Measurements from ENCODE around the gene SEC61B.

SEC61B gene

GRCh38 chr9:99239341-99240060, 17.4 kb downstream of the SEC61B start:
- DNase-seq, result no peak

GRCh38 chr9:99241106-99241505, 19.0 kb downstream of the SEC61B start:
- no peak for DNase-seq

- DNase-seq, result no peak
Observed at GRCh38 chr9:99244344-99245260, 22.5 kb downstream of the SEC61B start.

GRCh38 chr9:99249619-99250018, 27.5 kb downstream of the SEC61B start:
- DNase-seq, result no peak

GRCh38 chr9:99251157-99251556, 29.1 kb downstream of the SEC61B start:
- DNase-seq, result no peak

- no peak for DNase-seq
Observed at GRCh38 chr9:99253134-99253533, 31.1 kb downstream of the SEC61B start.

- no peak for DNase-seq
Observed at GRCh38 chr9:99253772-99254431, 31.8 kb downstream of the SEC61B start.

GRCh38 chr9:99255651-99256050, 33.6 kb downstream of the SEC61B start:
- no peak for DNase-seq

- no peak for DNase-seq
Observed at GRCh38 chr9:99257723-99258389, 35.8 kb downstream of the SEC61B start.

GRCh38 chr9:99259231-99259918, 37.3 kb downstream of the SEC61B start:
- no peak for DNase-seq

- no peak for DNase-seq
Observed at GRCh38 chr9:99261923-99262322, 39.8 kb downstream of the SEC61B start.

- DNase-seq, result no peak
Observed at GRCh38 chr9:99262949-99263418, 40.9 kb downstream of the SEC61B start.

- DNase-seq, result no peak
Observed at GRCh38 chr9:99264070-99264680, 42.1 kb downstream of the SEC61B start.

GRCh38 chr9:99265691-99266090, 43.6 kb downstream of the SEC61B start:
- no peak for DNase-seq

GRCh38 chr9:99266255-99267023, 44.4 kb downstream of the SEC61B start:
- peak; percentile 26 for DNase-seq

- no peak for DNase-seq
Observed at GRCh38 chr9:99269416-99269815, 47.3 kb downstream of the SEC61B start.

- no peak for DNase-seq
Observed at GRCh38 chr9:99270491-99270890, 48.4 kb downstream of the SEC61B start.

- DNase-seq, result no peak
Observed at GRCh38 chr9:99272836-99273235, 50.8 kb downstream of the SEC61B start.

- DNase-seq, result no peak
Observed at GRCh38 chr9:99274016-99274415, 51.9 kb downstream of the SEC61B start.

- no peak for DNase-seq
Observed at GRCh38 chr9:99274495-99274894, 52.4 kb downstream of the SEC61B start.
